Gastroesophageal sphincter (tissue), 3 donors: Measurements from ENCODE around the gene RDH14.

ENCODE experiments used
- CTCF ChIP-seq, 4 experiments: fragments of 200-600 bp in 2 of 4; fragments of 450-650 bp in 2 of 4; sonication (generic) in 1 of 4; IDR thresholded peaks; one replicate each; pipeline ENCODE4 v1.5.1; 2017 to 2019; ENCODE audit warnings: antibody characterized with exemption in 4 of 4, mild to moderate bottlenecking in 2 of 4, moderate library complexity in 2 of 4
- EP300 ChIP-seq: sonication (generic); formaldehyde crosslinking; IDR thresholded peaks from one replicate; pipeline ENCODE4 v1.6.1; 2017; ENCODE audit warnings: antibody characterized with exemption, mild to moderate bottlenecking
- POLR2AphosphoS5 ChIP-seq: sonication (generic); formaldehyde crosslinking; IDR thresholded peaks from one replicate; pipeline ENCODE4 v1.6.1; 2017; ENCODE audit warnings: antibody characterized with exemption

GRCh38 chr2:18566145-18566769, 5.8 kb upstream of the RDH14 start:
- no peak for TF ChIP-seq CTCF (IDR thresholded peaks at IDR 0.05)
- no peak for TF ChIP-seq EP300
- TF ChIP-seq POLR2AphosphoS5, result no peak
